ENCODE measurements around the gene MYH3.

DNA sequence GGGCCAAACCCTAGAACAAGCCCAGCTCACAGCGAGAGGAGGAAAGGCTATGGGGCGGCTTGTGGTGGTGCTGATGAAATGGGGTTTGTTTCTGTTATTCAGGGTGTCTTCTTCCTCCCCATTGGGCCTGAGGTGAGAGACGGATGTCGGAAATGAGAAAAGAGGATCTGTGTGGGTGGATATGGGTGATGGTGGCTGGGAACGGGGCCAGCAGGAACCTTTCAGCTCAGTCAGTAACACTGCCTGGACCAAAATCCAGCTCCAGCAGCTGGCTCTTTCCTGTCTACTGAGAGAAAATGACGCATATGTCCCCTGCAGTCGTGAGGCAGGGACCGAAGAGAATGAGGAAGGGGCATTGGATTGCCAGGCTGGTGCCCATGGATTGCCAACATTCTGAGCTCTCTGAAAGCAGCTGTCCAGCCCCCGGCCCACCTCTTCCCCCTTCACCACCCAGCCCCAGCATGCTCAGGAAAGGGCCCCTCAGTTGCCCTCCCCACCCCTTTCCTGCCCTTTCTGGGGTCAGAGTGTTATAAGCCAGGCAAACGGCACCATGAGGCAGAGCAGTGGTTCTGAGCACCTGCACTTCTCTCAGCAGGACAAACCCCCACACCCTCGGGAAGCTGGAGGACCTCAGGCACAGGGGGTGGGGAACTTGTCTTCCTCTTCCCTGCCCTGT is 4.0 kb downstream of the MYH3 start:
- TF ChIP-seq, protein P1, sequence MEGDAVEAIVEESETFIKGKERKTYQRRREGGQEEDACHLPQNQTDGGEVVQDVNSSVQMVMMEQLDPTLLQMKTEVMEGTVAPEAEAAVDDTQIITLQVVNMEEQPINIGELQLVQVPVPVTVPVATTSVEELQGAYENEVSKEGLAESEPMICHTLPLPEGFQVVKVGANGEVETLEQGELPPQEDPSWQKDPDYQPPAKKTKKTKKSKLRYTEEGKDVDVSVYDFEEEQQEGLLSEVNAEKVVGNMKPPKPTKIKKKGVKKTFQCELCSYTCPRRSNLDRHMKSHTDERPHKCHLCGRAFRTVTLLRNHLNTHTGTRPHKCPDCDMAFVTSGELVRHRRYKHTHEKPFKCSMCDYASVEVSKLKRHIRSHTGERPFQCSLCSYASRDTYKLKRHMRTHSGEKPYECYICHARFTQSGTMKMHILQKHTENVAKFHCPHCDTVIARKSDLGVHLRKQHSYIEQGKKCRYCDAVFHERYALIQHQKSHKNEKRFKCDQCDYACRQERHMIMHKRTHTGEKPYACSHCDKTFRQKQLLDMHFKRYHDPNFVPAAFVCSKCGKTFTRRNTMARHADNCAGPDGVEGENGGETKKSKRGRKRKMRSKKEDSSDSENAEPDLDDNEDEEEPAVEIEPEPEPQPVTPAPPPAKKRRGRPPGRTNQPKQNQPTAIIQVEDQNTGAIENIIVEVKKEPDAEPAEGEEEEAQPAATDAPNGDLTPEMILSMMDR (IDR thresholded peaks at IDR 0.05): no peak
- TF ChIP-seq ZFX (IDR thresholded peaks at IDR 0.05; ENCODE audit: borderline replicate concordance): no peak
